Measurements from ENCODE around the gene RBMXL3. TPM values are rescaled to one million over a fixed set of nuclear protein-coding genes. Genes with fewer than 3 reads are reported as not detected.

RBMXL3 gene
- total RNA-seq, 6 donors from 2014 or later: not detected

DNA sequence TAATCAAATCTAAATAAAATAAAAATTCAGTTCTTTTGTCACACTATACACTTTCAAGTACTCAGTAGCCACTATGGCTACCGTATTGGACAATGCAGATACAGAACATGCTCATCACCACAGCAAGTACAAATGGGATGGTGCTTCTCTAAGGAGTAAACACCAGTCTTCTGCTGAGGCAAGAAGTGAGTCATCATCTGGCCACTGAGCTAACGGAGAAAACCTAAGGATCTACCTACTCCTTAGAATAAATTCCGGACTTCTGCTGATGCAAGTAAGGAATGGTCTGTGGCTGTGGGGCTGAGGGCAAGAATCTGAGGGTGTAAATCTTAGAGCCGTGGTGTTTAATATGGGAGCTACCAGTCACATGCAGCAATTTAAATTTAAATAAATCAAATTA lies 11.3 kb upstream of the RBMXL3 start:
- 88 to 98% methylated on average over 4 of the region's 4 CpGs for WGBS, 2 donors
- DNase-seq (no peak), ATAC-seq (ENCODE audit: low FRiP score in 2 of 2) (no peak)
- Histone ChIP-seq H3K36me3 (no peaks in the 10 kb centered on the region), H3K27me3 (no peaks in the 10 kb centered on the region), H3K27ac (no peak overlapping the region), H3K4me3 (no peak overlapping the region), H3K9me3 (no peaks in the 10 kb centered on the region), H3K4me1 (no peaks in the 10 kb centered on the region)
- TF ChIP-seq POLR2A (IDR thresholded peaks at IDR 0.05): no peak
- TF ChIP-seq POLR2AphosphoS5 (IDR thresholded peaks at IDR 0.05): no peak
- TF ChIP-seq, protein P1, sequence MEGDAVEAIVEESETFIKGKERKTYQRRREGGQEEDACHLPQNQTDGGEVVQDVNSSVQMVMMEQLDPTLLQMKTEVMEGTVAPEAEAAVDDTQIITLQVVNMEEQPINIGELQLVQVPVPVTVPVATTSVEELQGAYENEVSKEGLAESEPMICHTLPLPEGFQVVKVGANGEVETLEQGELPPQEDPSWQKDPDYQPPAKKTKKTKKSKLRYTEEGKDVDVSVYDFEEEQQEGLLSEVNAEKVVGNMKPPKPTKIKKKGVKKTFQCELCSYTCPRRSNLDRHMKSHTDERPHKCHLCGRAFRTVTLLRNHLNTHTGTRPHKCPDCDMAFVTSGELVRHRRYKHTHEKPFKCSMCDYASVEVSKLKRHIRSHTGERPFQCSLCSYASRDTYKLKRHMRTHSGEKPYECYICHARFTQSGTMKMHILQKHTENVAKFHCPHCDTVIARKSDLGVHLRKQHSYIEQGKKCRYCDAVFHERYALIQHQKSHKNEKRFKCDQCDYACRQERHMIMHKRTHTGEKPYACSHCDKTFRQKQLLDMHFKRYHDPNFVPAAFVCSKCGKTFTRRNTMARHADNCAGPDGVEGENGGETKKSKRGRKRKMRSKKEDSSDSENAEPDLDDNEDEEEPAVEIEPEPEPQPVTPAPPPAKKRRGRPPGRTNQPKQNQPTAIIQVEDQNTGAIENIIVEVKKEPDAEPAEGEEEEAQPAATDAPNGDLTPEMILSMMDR (IDR thresholded peaks at IDR 0.05): no peak

DNA sequence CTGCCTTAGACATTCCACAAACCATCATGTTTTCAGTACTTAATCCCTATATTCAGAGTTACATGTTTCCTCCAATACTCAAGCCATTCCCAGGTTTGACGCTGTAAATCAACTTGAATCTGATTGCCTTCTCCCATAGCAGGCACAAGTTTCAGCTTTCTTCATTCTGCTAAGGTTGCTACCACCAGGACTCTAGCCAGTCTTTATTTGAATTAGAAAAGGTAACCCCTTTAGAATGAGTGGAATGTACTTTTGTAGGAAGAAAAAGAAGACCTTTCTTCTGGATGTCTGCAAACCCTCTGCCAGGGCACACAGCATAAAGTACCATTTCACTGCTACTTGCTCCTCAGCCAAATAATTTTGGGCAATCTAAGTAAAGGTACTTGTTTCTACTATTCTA lies 10.7 kb upstream of the RBMXL3 start:
- 57 to 100% methylated on average over 1 of the region's 1 CpG for WGBS, 2 donors
- H3K36me3 ChIP-seq: no peaks in the 10 kb centered on the region
- no peak overlapping the region for H3K27ac ChIP-seq
- no peak for ATAC-seq (ENCODE audit: low FRiP score in 2 of 2)
- H3K4me1 ChIP-seq: no peaks in the 10 kb centered on the region
- TF ChIP-seq EP300 (IDR thresholded peaks at IDR 0.05): no peak
- TF ChIP-seq, protein P1 (IDR thresholded peaks at IDR 0.05): no peak
- no peak for TF ChIP-seq POLR2AphosphoS5 (IDR thresholded peaks at IDR 0.05)
- H3K27me3 ChIP-seq: no peaks in the 10 kb centered on the region
- H3K4me3 ChIP-seq: no peak overlapping the region
- no peak for DNase-seq
- no peaks in the 10 kb centered on the region for H3K9me3 ChIP-seq

DNA sequence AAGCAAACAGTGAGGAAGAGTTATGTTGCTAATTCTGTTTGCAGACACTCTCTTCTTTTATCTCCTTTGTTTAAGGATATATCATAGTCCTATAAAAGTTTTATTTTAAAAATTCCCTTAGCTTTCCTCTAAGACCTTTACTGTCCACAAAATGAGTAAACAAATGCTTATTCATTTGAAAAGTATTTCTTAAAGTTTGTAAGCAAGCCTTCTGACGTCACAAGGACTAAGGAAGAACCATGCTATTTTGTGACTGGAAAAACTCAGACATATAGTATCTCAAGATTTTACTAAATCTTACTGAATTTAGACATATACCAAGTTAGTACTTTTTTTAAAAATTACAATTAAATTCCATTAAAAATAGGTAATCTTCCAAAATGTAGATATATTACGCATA lies 5.2 kb upstream of the RBMXL3 start:
- Histone ChIP-seq H3K36me3 (no peaks in the 10 kb centered on the region), H3K27ac (no peak overlapping the region), H3K27me3 (no peaks in the 10 kb centered on the region), H3K4me1 (no peaks in the 10 kb centered on the region), H3K9me3 (no peaks in the 10 kb centered on the region), H3K4me3 (no peak overlapping the region)
- no peak for ATAC-seq (ENCODE audit: low FRiP score in 2 of 2)
- TF ChIP-seq EP300 (IDR thresholded peaks at IDR 0.05) (no peak), POLR2A (IDR thresholded peaks at IDR 0.05) (no peak), POLR2AphosphoS5 (IDR thresholded peaks at IDR 0.05) (no peak)
- TF ChIP-seq, protein P1 (IDR thresholded peaks at IDR 0.05): no peak
- no peak for DNase-seq
- 78 to 89% methylated on average over 2 of the region's 2 CpGs for WGBS, 2 donors

DNA sequence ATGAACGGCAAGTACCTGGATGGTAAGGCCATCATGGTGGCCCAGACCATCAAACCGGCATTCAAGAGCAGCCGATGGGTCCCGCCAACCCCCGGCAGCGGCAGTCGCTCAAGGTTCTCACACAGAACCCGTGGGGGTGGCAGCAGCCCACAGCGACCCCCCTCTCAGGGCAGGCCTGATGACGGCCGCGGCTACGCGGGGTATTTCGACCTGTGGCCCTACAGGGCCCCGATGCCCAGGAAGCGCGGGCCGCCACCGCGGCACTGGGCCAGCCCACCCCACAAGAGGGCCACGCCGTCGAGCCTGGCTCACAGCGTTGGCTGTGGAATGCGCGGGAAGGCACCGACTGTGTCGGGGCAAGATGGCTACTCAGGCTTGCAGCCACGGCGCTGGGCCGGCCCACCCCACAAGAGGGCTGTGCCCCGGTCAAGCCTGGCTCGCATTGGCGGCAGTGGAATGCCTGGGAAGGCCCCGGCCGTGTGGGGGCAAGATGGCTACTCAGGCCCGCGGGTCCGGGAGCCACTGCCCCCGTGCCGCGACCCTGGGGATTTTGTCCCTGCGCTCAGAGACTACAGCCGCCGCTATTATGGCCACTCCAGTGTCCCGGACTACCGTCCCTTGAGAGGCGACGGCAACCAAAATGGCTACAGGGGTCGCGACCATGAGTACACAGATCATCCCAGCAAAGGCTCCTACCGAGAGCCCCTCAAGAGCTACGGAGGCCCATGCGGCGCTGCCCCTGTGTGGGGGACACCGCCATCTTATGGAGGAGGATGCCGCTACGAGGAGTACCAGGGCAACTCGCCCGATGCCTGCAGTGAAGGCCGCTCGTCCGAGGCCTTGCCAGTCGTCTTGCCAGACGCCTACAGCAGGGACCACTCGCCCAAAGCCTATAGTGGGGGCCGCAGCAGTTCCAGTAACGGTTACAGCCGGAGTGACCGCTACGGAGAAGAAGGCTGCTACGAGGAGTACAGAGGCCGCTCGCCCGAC lies 731 bp downstream of the RBMXL3 start:
- peak in 1 of 2 donors; percentile 44 for ATAC-seq (ENCODE audit: low FRiP score in 2 of 2)
- TF ChIP-seq POLR2A (IDR thresholded peaks at IDR 0.05): no peak
- no peak for TF ChIP-seq POLR2AphosphoS5 (IDR thresholded peaks at IDR 0.05)
- no peak overlapping the region for H3K4me3 ChIP-seq
- H3K9me3 ChIP-seq: peaks cover 0 to 22% (median 0%) of the 10 kb centered on the region in 4 donors
- WGBS, 2 donors: 95% methylated on average over 75 of the region's 76 CpGs; no CpG with 5 or more reads in 1 of the 2 donors
- no peaks in the 10 kb centered on the region for H3K36me3 ChIP-seq
- no peaks in the 10 kb centered on the region for H3K27me3 ChIP-seq
- no peak overlapping the region for H3K27ac ChIP-seq
- no peaks in the 10 kb centered on the region for H3K4me1 ChIP-seq
- DNase-seq: peak in 1 of 2 donors; percentile 51

DNA sequence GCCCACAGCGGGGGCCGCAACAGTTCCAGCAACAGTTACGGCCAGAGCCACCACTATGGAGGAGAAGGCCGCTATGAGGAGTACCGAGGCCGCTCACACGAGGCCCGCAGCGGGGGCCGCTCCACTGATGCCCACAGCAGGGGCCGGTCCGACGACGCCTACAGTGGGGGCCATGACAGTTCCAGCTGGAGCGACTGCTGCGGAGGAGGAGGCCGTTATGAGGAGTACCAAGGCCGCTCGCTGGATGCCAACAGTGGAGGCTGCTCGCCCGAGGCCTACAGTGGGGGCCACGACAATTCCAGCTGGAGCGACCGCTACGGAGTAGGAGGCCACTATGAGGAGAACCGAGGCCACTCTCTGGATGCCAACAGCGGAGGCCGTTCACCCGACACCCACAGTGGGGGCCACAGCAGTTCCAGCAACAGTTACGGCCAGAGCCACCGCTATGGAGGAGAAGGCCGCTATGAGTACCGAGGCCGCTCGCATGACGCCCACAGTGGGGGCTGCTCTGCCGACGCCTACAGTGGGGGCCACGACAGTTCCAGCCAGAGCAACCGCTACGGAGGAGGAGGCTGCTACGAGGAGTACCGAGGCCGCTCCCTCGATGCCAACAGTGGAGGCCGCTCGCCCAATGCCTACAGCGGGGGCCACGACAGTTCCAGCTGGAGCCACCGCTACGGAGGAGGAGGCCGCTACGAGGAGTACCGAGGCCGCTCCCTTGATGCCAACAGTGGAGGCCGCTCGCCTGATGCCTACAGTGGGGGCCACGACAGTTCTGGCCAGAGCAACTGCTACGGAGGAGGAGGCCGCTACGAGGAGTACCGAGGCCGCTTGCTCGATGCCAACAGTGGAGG lies 1.7 kb downstream of the RBMXL3 start:
- Histone ChIP-seq H3K4me3 (no peak overlapping the region), H3K9me3 (peaks cover 0 to 22% (median 0%) of the 10 kb centered on the region in 4 donors), H3K27me3 (no peaks in the 10 kb centered on the region), H3K27ac (no peak overlapping the region), H3K36me3 (no peaks in the 10 kb centered on the region), H3K4me1 (no peaks in the 10 kb centered on the region)
- WGBS, 2 donors: 88 to 90% methylated on average over 13 to 64 of the region's 64 CpGs
- peak in 1 of 2 donors; percentile 44 for DNase-seq
- no peak for TF ChIP-seq POLR2A (IDR thresholded peaks at IDR 0.05)
- no peak for TF ChIP-seq POLR2AphosphoS5 (IDR thresholded peaks at IDR 0.05)
- TF ChIP-seq, protein P1 (IDR thresholded peaks at IDR 0.05): no peak
- TF ChIP-seq EP300 (IDR thresholded peaks at IDR 0.05): no peak
- no peak for ATAC-seq (ENCODE audit: low FRiP score in 2 of 2)
